HepG2 (cell line): Measurements from ENCODE around the gene CRIP1. TPM values are rescaled to one million over a fixed set of nuclear protein-coding genes. Genes with fewer than 3 reads are reported as not detected.

Source experiments
- ATAC-seq: fragments of 200-7000 bp; cut with Tn5 transposase; 3 replicates; pipeline ENCODE4 v1.9.1; 2020; ENCODE audit warnings: mild to moderate bottlenecking, moderate library complexity
- BruUV-seq: library from RNA; stranded (reverse); fragments of 400-500 nt; replicated peaks from 2 replicates; lab custom pipeline; 2021; lab: Mats Ljungman, UMichigan
- CTCF ChIA-PET: fragments of 300-600 bp; formaldehyde crosslinking; extraction: SDS; loops from one replicate; lab custom pipeline; 2021; ENCODE audit warnings: low total read pairs, inconsistent platforms, low intra/inter-chr PET ratio; lab: Yijun Ruan, JAX
- POLR2A ChIA-PET: fragments of 350-600 bp; sonication (Branson Sonifier 250); formaldehyde crosslinking; loops from one replicate; lab custom pipeline; 2020; ENCODE audit warnings: antibody characterized with exemption, inconsistent platforms; lab: Yijun Ruan, JAX
- DNase-seq: peaks from one replicate; pipeline ENCODE4 v3.0.0-alpha.2; 2015; ENCODE audit warnings: low spot score
- FAIRE-seq: peaks from 3 replicates; lab custom pipeline; 2011; peaks lifted over from hg19 to GRCh38; lab: Jason Lieb, UNC
- H2AFZ ChIP-seq: one replicate; pipeline ENCODE4 v1.6.1; 2011; ENCODE audit warnings: low read length, inconsistent platforms
- H3K27ac ChIP-seq: fragments of 300-600 bp; 3 replicates; pipeline ENCODE4 v1.8.0; 2011; ENCODE audit warnings: mixed run types, mild to moderate bottlenecking, mixed read lengths, low read length, inconsistent platforms; ENCODE audit not compliant: insufficient read depth; ENCODE audit errors: extremely low read length
- H3K27me3 ChIP-seq, 2 experiments: fragments of 200-600 bp in 1 of 2; 2 replicates in 1 of 2; 3 replicates in 1 of 2; pipeline versions ENCODE4 v1.6.0 to v1.8.0; 2011; ENCODE audit warnings: low read length in 2 of 2, mild to moderate bottlenecking in 2 of 2, moderate library complexity in 2 of 2, inconsistent platforms in 1 of 2; ENCODE audit not compliant: insufficient read depth in 2 of 2, control insufficient read depth in 1 of 2
- H3K36me3 ChIP-seq, 2 experiments: fragments of 200-600 bp in 1 of 2; replicated peaks in 1 of 2; 2 replicates in 1 of 2; 3 replicates in 1 of 2; pipeline versions ENCODE4 v1.5.1 to v1.8.0; 2011; ENCODE audit warnings: low read length in 2 of 2, inconsistent platforms in 1 of 2; ENCODE audit not compliant: insufficient read depth in 2 of 2, control insufficient read depth in 1 of 2
- H3K4me1 ChIP-seq: 2 replicates; pipeline ENCODE4 v1.5.1; 2012; ENCODE audit warnings: low read length, inconsistent platforms; ENCODE audit not compliant: insufficient read depth
- H3K4me2 ChIP-seq: 2 replicates; pipeline ENCODE4 v1.6.0; 2011; ENCODE audit warnings: low read depth, low read length, inconsistent platforms
- H3K4me3 ChIP-seq, 3 experiments: fragments of 200-600 bp in 1 of 3; sonication (generic), shearing (Covaris generic) in 1 of 3; replicated peaks in 1 of 3; 2 replicates each; pipeline ENCODE4 v1.5.1; 2011 to 2016; ENCODE audit warnings: low read length in 3 of 3, inconsistent platforms in 2 of 3, low read depth in 2 of 3, mild to moderate bottlenecking in 2 of 3, control low read depth in 1 of 3, mixed read lengths in 1 of 3; ENCODE audit not compliant: insufficient read depth in 1 of 3
- H3K79me2 ChIP-seq: one replicate; pipeline ENCODE4 v1.6.1; 2011; ENCODE audit warnings: low read length, inconsistent platforms; ENCODE audit not compliant: insufficient read depth
- H3K9ac ChIP-seq: 2 replicates; pipeline ENCODE4 v1.6.0; 2011; ENCODE audit warnings: mild to moderate bottlenecking, low read depth, low read length, inconsistent platforms; ENCODE audit not compliant: insufficient read depth
- H3K9me3 ChIP-seq: 2 replicates; pipeline ENCODE4 v1.5.1; 2012; ENCODE audit warnings: mild to moderate bottlenecking, low read length
- H4K20me1 ChIP-seq: 2 replicates; pipeline ENCODE4 v1.6.0; 2011; ENCODE audit warnings: inconsistent platforms, mild to moderate bottlenecking, low read length, moderate library complexity; ENCODE audit not compliant: insufficient read depth
- CREB1 ChIP-seq, 2 experiments: fragments of 450-650 bp in 1 of 2; IDR thresholded peaks; 2 replicates each; pipeline ENCODE4 v1.6.1; 2016 to 2017; ENCODE audit warnings: control low read depth in 1 of 2, mild to moderate bottlenecking in 1 of 2, missing compliant biosample characterization in 1 of 2, missing genetic modification characterization in 1 of 2
- GABPB1 ChIP-seq: IDR thresholded peaks from 2 replicates; pipeline ENCODE4 v1.6.1; 2016; ENCODE audit warnings: mild to moderate bottlenecking, missing genetic modification reagents, moderate library complexity, missing compliant biosample characterization
- KDM4B ChIP-seq: sonication (generic); formaldehyde crosslinking; IDR thresholded peaks from 2 replicates; pipeline ENCODE4 v1.4.0; 2020; ENCODE audit warnings: missing genetic modification reagents
- MED13 ChIP-seq: sonication (generic); formaldehyde crosslinking; IDR thresholded peaks from 2 replicates; pipeline ENCODE4 v1.5.0; 2020; ENCODE audit warnings: missing genetic modification reagents
- MTA1 ChIP-seq: sonication (generic); formaldehyde crosslinking; IDR thresholded peaks from 2 replicates; pipeline ENCODE4 v1.4.0; 2020; ENCODE audit warnings: missing genetic modification reagents, mild to moderate bottlenecking, borderline replicate concordance
- NFKB2 ChIP-seq: sonication (generic); formaldehyde crosslinking; IDR thresholded peaks from 2 replicates; pipeline ENCODE4 v1.4.0; 2020; ENCODE audit warnings: missing genetic modification reagents, borderline replicate concordance
- NRL ChIP-seq: sonication (generic); formaldehyde crosslinking; IDR thresholded peaks from 2 replicates; pipeline ENCODE4 v1.5.0; 2020; ENCODE audit warnings: missing genetic modification reagents, mild to moderate bottlenecking, moderate library complexity, borderline replicate concordance
- PLRG1 ChIP-seq: fragments of 450-650 bp; conservative IDR thresholded peaks from 2 replicates; pipeline ENCODE4 v1.6.1; 2016
- RAD21 ChIP-seq: fragments of 450-650 bp; formaldehyde crosslinking; IDR thresholded peaks from 2 replicates; pipeline ENCODE4 v1.5.0; 2020; ENCODE audit warnings: mild to moderate bottlenecking
- STAG1 ChIP-seq: sonication (generic); formaldehyde crosslinking; IDR thresholded peaks from 2 replicates; pipeline ENCODE4 v1.4.0; 2020; ENCODE audit warnings: missing genetic modification reagents
- XRCC5 ChIP-seq: fragments of 200-400 bp; formaldehyde crosslinking; optimal IDR thresholded peaks from 2 replicates; pipeline ENCODE3; 2017; ENCODE audit warnings: mild to moderate bottlenecking, low read length
- ZFX ChIP-seq: sonication (generic); formaldehyde crosslinking; IDR thresholded peaks from 2 replicates; pipeline ENCODE4 v1.4.0; 2020; ENCODE audit warnings: mild to moderate bottlenecking, low read depth, missing genetic modification reagents, moderate library complexity
- ZKSCAN5 ChIP-seq: sonication (generic); formaldehyde crosslinking; IDR thresholded peaks from 2 replicates; pipeline ENCODE4 v1.5.1; 2020; ENCODE audit warnings: mild to moderate bottlenecking, missing genetic modification reagents
- ZNF121 ChIP-seq: sonication (generic); formaldehyde crosslinking; IDR thresholded peaks from 2 replicates; pipeline ENCODE4 v1.5.0; 2020; ENCODE audit warnings: mild to moderate bottlenecking, missing genetic modification reagents
- ZNF614 ChIP-seq: IDR thresholded peaks from 2 replicates; pipeline ENCODE4 v1.6.1; 2018; ENCODE audit warnings: missing biosample characterization, missing genetic modification reagents, inconsistent platforms, borderline replicate concordance
- ZZZ3 ChIP-seq: sonication (generic); formaldehyde crosslinking; IDR thresholded peaks from 2 replicates; pipeline ENCODE4 v1.4.0; 2020; ENCODE audit warnings: missing genetic modification reagents, mild to moderate bottlenecking, borderline replicate concordance
- WGBS: methylation state at CpG from one replicate; pipeline ENCODE4 v1.1.6; 2017; ENCODE audit warnings: low lambda C conversion rate; 5-methylcytosine and 5-hydroxymethylcytosine counted together
- in situ Hi-C: cut with HindIII; loops from 2 replicates; pipeline ENCODE4 v1.10.0; 2017; ENCODE audit warnings: low pct_unique_long_range_greater_than_20kb; ENCODE audit not compliant: extremely low pct_ligation_motif_present
- intact Hi-C: fragments of 100-400 bp; cut with micrococcal nuclease; formaldehyde crosslinking; loops from one replicate; pipeline ENCODE4 v1.10.0; 2022; ENCODE audit not compliant: unreplicated experiment
- polyA plus RNA-seq, 8 experiments: library from polyadenylated mRNA; depleted of rRNA in 3 of 8; stranded (reverse) in 7 of 8; unstranded in 1 of 8; fragments of >200 nt; fragmentation: Illumina TruSeq in 4 of 8; extraction: Trizol in 4 of 8; gene quantifications; 2 replicates each; pipeline versions ENCODE4 v1.2.1 to v1.2.3, GENCODE V29; 2011 to 2016; ENCODE audit warnings: low read depth in 4 of 8, missing spikeins in 1 of 8, mixed read lengths in 1 of 8; ENCODE audit not compliant: insufficient read depth in 1 of 8
- total RNA-seq, 5 experiments: library from RNA; depleted of rRNA; stranded (reverse); fragments of >200 nt; fragmentation: Illumina TruSeq; extraction: Trizol; gene quantifications; 2 replicates each; pipeline ENCODE4 v1.2.3, GENCODE V29; 2016; ENCODE audit warnings: low read depth in 1 of 5
- TF ChIP-seq, protein P1 (sequence below): sonication (generic); formaldehyde crosslinking; IDR thresholded peaks from 2 replicates; pipeline ENCODE4 v1.5.0; 2020; ENCODE audit warnings: mild to moderate bottlenecking, missing genetic modification reagents, moderate library complexity

Gene CRIP1
- total and polyA plus RNA-seq, 2 of the 13 experiments (the other 11 are each of a cell fraction or from before 2014, with no cell fraction given): 53.9 to 59.5 TPM

DNA sequence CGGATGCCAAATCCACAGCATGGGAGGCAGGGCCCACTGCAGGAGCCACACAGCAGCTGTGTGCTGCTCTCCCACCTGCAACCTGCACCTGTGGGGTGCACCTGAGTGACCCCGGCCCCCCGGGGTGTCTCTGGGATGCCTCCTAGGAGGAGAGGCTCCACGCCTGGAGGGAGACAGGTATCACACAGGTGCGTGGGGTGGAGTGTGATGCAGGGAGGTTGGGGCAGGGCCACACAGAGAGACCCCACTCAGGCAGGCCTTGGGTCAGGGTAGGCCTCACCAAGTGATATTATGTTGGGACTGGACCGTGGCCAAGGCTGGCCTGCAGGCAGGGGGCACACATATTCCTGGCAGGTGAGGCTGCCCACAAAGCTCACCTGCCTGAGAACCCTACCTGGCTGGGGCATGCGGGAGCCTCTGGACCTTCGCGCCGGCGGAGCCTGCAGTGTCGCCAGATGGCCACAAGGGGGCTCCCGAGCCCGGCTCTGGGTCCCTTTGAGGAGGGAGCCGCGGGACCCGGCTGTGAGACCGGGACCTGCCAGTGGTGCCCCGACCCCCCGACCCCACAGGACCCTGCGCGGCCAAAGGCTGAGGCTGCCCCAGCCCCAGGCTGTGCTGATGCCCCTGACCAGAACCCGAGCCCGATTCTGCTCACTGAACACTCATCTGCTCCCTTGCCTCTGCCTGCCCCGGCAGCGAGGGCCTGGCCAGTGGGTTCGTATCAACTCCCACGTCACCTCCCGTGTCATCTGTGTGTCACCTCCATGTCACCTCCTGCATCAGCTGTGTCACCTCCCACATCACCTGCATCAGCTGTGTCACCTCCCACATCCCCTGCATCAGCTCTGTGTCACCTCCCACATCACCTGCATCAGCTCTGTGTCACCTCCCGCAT lies 51.1 kb downstream of the CRIP1 start:
- in situ Hi-C loops (no loop called here), intact Hi-C loops (no loop called here)
- H3K4me1 ChIP-seq: peaks cover 11% of the 10 kb centered on the region
- no peaks in the 10 kb centered on the region for H3K79me2 ChIP-seq
- H3K9ac ChIP-seq: no peak overlapping the region
- FAIRE-seq (no peak), ATAC-seq (peak; percentile 82), DNase-seq (no peak)
- H3K4me3 ChIP-seq: no peak overlapping the region; a peak in 1 of 6 replicates
- no TSS peak for BruUV-seq
- ChIA-PET POLR2A (no interaction called here), CTCF (no interaction called here)
- H3K27ac ChIP-seq: no peak overlapping the region
- H3K4me2 ChIP-seq: no peak overlapping the region
- H2AFZ ChIP-seq: no peak overlapping the region
- WGBS: 14% methylated on average over 12 of the region's 30 CpGs
- no peaks in the 10 kb centered on the region for H3K9me3 ChIP-seq
- H3K27me3 ChIP-seq: peaks cover 17 to 85% of the 10 kb centered on the region in 2 experiments
- peaks cover 5% of the 10 kb centered on the region; the same call in 1 of the 2 replicates for H4K20me1 ChIP-seq
- H3K36me3 ChIP-seq: no peaks in the 10 kb centered on the region
- TF ChIP-seq XRCC5: peak; percentile 95
- no peak for TF ChIP-seq NRL (CRISPR knock-in tag)
- peak; percentile 62; the same call in 1 of the 2 replicates for TF ChIP-seq MTA1 (CRISPR knock-in tag)
- no peak for TF ChIP-seq ZNF614 (CRISPR knock-in tag)
- 0 out of 2 replicates have a peak, but pooled peaks have one; percentile 33 for TF ChIP-seq ZZZ3 (CRISPR knock-in tag)
- 0 out of 2 replicates have a peak, but pooled peaks have one; percentile 21 for TF ChIP-seq RAD21
- TF ChIP-seq KDM4B (CRISPR knock-in tag): no peak
- peak; percentile 49; the same call in 1 of the 2 replicates for TF ChIP-seq NFKB2 (CRISPR knock-in tag)
- peak; percentile 59 for TF ChIP-seq STAG1 (CRISPR knock-in tag)
- no peak for TF ChIP-seq MED13
- 0 out of 2 replicates have a peak, but pooled peaks have one; percentile 19 for TF ChIP-seq ZFX (CRISPR knock-in tag)
- TF ChIP-seq GABPB1 (CRISPR knock-in tag): peak; percentile 21; the same call in 1 of the 2 replicates
- peak; percentile 93; the same call in 1 of the 2 replicates for TF ChIP-seq ZKSCAN5 (CRISPR knock-in tag)
- TF ChIP-seq, protein P1, sequence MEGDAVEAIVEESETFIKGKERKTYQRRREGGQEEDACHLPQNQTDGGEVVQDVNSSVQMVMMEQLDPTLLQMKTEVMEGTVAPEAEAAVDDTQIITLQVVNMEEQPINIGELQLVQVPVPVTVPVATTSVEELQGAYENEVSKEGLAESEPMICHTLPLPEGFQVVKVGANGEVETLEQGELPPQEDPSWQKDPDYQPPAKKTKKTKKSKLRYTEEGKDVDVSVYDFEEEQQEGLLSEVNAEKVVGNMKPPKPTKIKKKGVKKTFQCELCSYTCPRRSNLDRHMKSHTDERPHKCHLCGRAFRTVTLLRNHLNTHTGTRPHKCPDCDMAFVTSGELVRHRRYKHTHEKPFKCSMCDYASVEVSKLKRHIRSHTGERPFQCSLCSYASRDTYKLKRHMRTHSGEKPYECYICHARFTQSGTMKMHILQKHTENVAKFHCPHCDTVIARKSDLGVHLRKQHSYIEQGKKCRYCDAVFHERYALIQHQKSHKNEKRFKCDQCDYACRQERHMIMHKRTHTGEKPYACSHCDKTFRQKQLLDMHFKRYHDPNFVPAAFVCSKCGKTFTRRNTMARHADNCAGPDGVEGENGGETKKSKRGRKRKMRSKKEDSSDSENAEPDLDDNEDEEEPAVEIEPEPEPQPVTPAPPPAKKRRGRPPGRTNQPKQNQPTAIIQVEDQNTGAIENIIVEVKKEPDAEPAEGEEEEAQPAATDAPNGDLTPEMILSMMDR: peak; percentile 81
- no peak for TF ChIP-seq PLRG1
- TF ChIP-seq ZNF121 (CRISPR knock-in tag): peak; percentile 39; the same call in 1 of the 2 replicates
- TF ChIP-seq CREB1 (IDR thresholded peaks at IDR 0.05): peak; percentile 71
- TF ChIP-seq CREB1 (CRISPR knock-in tag; IDR thresholded peaks at IDR 0.05): no peak
